Inferior parietal cortex (tissue), 1 donor: ENCODE measurements around the gene KRTAP20-1.

Experiments
- DNase-seq: peaks from one replicate; pipeline ENCODE4 v3.0.0-alpha.2; 2016; ENCODE audit errors: extremely low spot score

The KRTAP20-1 gene

DNA sequence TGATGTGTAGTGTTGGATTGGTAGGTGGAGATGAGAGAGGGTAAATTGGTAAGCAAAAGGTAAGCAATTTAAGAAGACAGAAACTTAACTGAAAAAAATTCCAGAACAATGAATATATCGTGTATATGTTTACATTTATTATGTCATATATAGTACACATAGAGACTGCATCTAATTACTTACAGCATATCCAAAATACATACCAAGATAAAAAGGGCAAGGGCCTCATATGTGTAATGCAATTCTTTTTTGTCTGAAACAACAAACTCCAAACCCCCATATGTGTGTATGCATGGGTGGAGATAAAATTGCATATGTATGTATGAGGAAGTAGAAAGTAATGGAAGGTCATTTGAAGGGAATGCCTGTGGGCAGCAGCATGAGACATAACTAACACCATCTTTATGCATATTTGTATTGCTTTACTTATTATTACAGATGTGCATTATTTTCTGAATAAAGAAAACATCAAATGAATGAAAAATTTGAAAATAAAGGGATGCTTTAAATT lies 30.7 kb downstream of the KRTAP20-1 start:
- DNase-seq, result no peak

DNA sequence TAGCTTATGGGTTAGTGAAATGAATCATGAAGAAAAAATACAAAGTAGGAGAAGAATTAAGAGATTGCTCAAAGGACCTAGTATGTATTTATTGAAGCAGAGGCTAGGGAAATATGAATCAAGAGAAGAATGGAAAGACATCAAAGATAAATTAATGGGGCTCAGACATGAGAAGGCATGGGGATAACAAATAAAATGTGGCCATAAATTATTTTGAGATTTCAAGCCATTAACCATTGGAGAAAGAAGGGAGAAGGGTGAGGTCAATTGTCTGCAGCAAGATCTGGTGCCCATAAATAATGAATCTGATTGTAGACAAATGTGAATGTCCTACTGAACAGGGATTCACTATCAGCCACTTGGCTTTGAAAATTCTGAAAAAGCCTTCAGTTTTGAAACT lies 36.7 kb downstream of the KRTAP20-1 start:
- DNase-seq, result no peak
